Thyroid gland (tissue), 4 donors: ENCODE data around the gene TAF6L. TPM values are rescaled to one million over a fixed set of nuclear protein-coding genes. Genes with fewer than 3 reads are reported as not detected.

Source experiments
- DNase-seq, 2 donors: peaks; one replicate each; pipeline ENCODE4 v3.0.0-alpha.2; 2019
- H3K27ac ChIP-seq, 3 donors: fragments of 200-600 bp; sonication (generic); 1 replicate in 2 of 3; 2 replicates in 1 of 3; pipeline ENCODE4 v1.5.1; 2016 to 2019; ENCODE audit warnings: mild to moderate bottlenecking in 1 of 3, moderate library complexity in 1 of 3
- H3K27me3 ChIP-seq: fragments of 200-600 bp; sonication (generic); one replicate; pipeline ENCODE4 v1.5.1; 2019
- H3K36me3 ChIP-seq, 2 donors: fragments of 200-600 bp; sonication (generic); one replicate each; pipeline ENCODE4 v1.5.1; 2016 to 2019
- H3K4me1 ChIP-seq, 2 donors: fragments of 200-600 bp; sonication (generic); one replicate each; pipeline ENCODE4 v1.5.1; 2017 to 2019
- H3K4me3 ChIP-seq, 3 donors: fragments of 200-600 bp; sonication (generic); replicated peaks in 1 of 3; 1 replicate in 2 of 3; 2 replicates in 1 of 3; pipeline ENCODE4 v1.5.1; 2016; ENCODE audit warnings: mild to moderate bottlenecking in 1 of 3
- H3K9me3 ChIP-seq: fragments of 200-600 bp; sonication (generic); one replicate; pipeline ENCODE4 v1.5.1; 2017
- POLR2A ChIP-seq, 2 donors: fragments of 450-650 bp; IDR thresholded peaks; one replicate each; pipeline ENCODE4 v1.6.1; 2017; ENCODE audit warnings: antibody characterized with exemption in 2 of 2, mild to moderate bottlenecking in 2 of 2, moderate library complexity in 1 of 2
- WGBS, 2 donors: methylation state at CpG; one replicate each; pipeline ENCODE4 v1.1.5; 2017; 5-methylcytosine and 5-hydroxymethylcytosine counted together
- intact Hi-C: fragments of 100-400 bp; cut with DNase I; formaldehyde crosslinking; loops from one replicate; pipeline ENCODE4 v1.15.1; 2023
- total RNA-seq, 4 donors: library from RNA; depleted of rRNA; stranded (reverse); fragments of >200 nt; gene quantifications; one replicate each; pipeline ENCODE4 v1.2.3, GENCODE V29; 2016
- TF ChIP-seq, protein P1 (sequence below), 6 experiments: fragments of 200-600 bp in 3 of 6; fragments of 450-650 bp in 3 of 6; sonication (generic) in 3 of 6; IDR thresholded peaks; one replicate each; pipeline ENCODE4 v1.5.1; 2016 to 2019; ENCODE audit warnings: antibody characterized with exemption in 6 of 6, mild to moderate bottlenecking in 2 of 6, inconsistent platforms in 1 of 6, moderate library complexity in 1 of 6

The TAF6L gene
- total RNA-seq, 4 donors from 2014 or later, result 41.2 to 55.0 (median 45.5) TPM

DNA sequence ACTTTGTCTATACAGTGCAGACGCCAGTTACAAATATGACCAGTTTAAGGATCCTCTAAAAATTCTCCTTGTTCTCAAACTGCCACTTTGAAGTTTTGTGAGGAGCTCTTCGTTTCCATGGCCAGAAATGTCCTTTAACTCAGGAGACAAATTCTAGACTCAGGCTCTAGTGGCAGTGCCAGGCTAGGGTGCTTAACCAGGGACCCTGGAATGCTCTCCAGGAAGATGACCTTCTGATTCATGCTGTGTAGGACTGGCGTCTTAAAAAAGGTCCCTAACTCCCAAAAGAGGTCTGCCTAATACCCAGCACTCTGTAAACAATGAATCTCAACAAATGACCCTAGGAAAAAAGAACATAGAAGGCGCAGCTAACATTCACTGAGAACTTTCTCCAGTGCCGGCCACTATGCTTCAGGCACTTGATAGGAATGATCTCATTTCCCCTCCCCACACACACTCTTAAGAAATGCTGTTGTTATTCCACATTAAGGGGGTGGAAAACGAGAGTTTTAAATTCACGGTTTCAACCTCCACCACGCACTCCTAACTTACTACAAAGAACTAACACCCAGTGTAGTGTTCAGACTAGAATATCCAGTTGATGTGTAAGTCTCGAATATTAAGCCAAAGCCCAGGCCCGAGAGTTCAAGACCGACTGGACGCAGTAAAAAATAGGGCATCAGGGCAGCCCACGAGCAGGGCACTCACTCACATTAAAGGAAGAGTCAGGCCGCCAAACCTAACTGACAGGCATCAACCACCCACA is 33.3 kb downstream of the TAF6L start:
- peak; percentile 29 to 35 for DNase-seq
- peaks cover 40 to 45% of the 10 kb centered on the region in 2 donors for H3K36me3 ChIP-seq

DNA sequence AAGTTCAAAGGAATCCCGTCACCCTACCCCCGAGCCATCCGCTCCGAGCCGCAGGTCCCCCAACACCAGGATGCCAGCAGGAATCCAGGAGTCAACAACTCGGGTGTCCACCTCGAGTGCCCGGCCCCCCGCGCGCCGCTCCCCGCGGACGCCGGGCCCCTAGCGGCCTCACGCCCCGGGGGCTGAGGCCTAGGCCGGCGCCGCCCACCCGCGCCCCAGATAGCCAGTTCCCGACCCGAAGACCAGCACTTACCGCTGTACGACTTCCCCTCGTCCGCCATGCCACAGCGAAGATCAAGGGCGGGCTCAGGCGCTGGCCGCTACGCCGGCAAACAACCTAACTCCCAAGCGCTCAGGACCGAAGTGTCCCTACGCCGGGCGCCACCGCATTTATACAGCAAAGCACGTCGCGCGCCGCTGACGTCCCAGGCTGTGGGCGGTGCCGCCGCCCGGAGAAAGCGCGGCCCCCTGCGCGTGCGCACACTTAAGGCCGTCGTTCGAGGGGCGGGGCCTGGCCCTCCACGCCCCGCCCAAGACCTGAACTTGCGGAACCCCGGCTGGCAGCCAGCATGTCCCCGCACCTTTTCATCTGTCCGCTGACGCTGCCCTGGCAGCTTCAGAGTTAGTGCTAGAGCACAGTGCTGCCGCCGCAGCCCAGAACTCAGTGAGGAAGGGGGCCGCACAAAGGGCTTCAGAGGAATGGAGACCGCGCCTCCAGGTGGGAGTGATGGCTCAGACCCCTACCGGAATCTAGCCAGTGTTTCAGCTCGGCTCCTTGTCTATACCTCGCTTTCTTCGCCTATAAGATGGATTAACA is 34.1 kb downstream of the TAF6L start, which contains the start of gene NXF1:
TSS of gene NXF1 (minus strand) at position 365 of the 817 bp plus-strand sequence. CDS start at position 281, 84 bp downstream.
- peak; percentile 93 to 94 for DNase-seq
- H3K27ac ChIP-seq, result peak within 1 kb of the TSS; percentile 69 to 86 (median 83)
- WGBS, 2 donors, result 1 to 2% methylated on average over 17 to 30 of the region's 77 CpGs
- H3K4me3 ChIP-seq, result peak within 1 kb of the TSS; percentile 61 to 99 (median 90)
- peak; percentile 99 to 100 for TF ChIP-seq POLR2A (IDR thresholded peaks at IDR 0.05)
- TF ChIP-seq, protein P1, sequence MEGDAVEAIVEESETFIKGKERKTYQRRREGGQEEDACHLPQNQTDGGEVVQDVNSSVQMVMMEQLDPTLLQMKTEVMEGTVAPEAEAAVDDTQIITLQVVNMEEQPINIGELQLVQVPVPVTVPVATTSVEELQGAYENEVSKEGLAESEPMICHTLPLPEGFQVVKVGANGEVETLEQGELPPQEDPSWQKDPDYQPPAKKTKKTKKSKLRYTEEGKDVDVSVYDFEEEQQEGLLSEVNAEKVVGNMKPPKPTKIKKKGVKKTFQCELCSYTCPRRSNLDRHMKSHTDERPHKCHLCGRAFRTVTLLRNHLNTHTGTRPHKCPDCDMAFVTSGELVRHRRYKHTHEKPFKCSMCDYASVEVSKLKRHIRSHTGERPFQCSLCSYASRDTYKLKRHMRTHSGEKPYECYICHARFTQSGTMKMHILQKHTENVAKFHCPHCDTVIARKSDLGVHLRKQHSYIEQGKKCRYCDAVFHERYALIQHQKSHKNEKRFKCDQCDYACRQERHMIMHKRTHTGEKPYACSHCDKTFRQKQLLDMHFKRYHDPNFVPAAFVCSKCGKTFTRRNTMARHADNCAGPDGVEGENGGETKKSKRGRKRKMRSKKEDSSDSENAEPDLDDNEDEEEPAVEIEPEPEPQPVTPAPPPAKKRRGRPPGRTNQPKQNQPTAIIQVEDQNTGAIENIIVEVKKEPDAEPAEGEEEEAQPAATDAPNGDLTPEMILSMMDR (IDR thresholded peaks at IDR 0.05), result peak in 4 of 6 experiments; percentile 12 to 30 (median 28)
- H3K9me3 ChIP-seq, result no peaks in the 10 kb centered on the region
- peaks cover 15 to 18% of the 10 kb centered on the region in 2 donors for H3K4me1 ChIP-seq
- H3K36me3 ChIP-seq, result peaks cover 32 to 37% of the 10 kb centered on the region in 2 donors
- no peaks in the 10 kb centered on the region for H3K27me3 ChIP-seq
- intact Hi-C loops, result no loop called here

More for the DNA sequence above, 33.3 kb downstream of the TAF6L start:
- no peaks in the 10 kb centered on the region for H3K27me3 ChIP-seq
- H3K4me3 ChIP-seq, result peak overlapping the region; percentile 61 to 99 (median 90)
- TF ChIP-seq, protein P1 (IDR thresholded peaks at IDR 0.05), result no peak
- TF ChIP-seq POLR2A (IDR thresholded peaks at IDR 0.05), result no peak
- 3 to 4% methylated on average over 14 of the region's 14 CpGs for WGBS, 2 donors
- H3K27ac ChIP-seq, result peak overlapping the region; percentile 69 to 86 (median 83)
- H3K9me3 ChIP-seq, result no peaks in the 10 kb centered on the region
- H3K4me1 ChIP-seq, result peaks cover 15 to 18% of the 10 kb centered on the region in 2 donors
- intact Hi-C loops, result no loop called here

DNA sequence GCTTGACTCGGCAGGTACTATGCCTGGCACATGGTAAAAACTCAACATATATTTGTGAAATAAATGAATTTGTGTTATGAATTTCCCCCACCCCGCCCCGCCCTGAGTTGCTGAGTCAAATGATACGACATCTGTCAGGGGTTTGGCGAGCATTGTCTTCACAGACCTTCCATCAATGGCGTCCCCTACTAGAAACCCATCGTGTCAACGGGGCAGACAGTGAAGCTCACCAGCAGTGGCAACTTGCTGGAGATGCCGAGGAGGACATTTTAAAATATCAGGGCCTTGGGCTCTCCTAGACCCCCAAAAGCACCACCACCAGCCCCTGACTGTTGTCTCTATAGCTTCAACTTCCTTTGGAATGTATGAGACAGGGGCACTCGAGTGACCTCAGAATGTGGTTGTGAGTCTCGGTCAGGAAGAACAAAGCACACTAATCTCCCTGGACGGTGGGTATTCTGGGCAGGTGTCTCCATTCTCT is 34.8 kb downstream of the TAF6L start:
- intact Hi-C loops, result no loop called here
- peak in 1 of 2 donors; percentile 7 for DNase-seq
- no peak for TF ChIP-seq POLR2A (IDR thresholded peaks at IDR 0.05)
- TF ChIP-seq, protein P1 (IDR thresholded peaks at IDR 0.05), result no peak
- 21 to 29% methylated on average over 12 of the region's 12 CpGs for WGBS, 2 donors
- Histone ChIP-seq H3K27me3 (no peaks in the 10 kb centered on the region), H3K4me1 (peaks cover 15 to 18% of the 10 kb centered on the region in 2 donors), H3K9me3 (no peaks in the 10 kb centered on the region), H3K27ac (peak overlapping the region; percentile 51 to 86 (median 81)), H3K36me3 (peaks cover 25 to 30% of the 10 kb centered on the region in 2 donors), H3K4me3 (peak overlapping the region; percentile 53 to 90 (median 63))

DNA sequence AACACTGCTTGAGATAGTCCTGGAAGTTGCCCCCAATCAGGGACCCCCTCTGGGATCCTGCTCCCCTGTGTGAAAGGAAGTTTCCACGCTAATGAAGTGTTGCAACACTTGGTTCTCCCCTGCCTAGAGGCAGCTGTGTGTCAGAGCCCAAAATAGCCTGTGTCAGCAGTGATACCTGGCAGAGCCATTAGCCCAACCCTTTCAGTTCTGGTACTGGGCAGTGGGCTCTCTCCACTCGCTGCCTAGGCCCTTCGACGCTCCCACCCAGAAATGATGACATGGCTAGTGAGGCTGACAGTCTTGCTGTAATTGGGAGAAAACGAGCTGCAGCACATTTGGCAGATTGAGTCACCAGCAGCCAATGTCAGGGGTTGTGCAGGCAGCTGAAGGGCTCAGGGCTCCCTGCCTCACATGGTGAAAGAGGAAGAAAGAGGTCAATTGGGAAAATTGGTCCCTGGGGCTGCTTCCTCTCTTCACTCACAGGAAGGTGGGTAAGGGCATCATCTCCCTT is 35.5 kb downstream of the TAF6L start:
- H3K4me3 ChIP-seq, result no peak overlapping the region
- peak; percentile 7 to 10 for DNase-seq
- peaks cover 15 to 18% of the 10 kb centered on the region in 2 donors for H3K4me1 ChIP-seq
- no peaks in the 10 kb centered on the region for H3K27me3 ChIP-seq
- intact Hi-C loops, result no loop called here
- WGBS, 2 donors, result 74 to 87% methylated on average over 5 of the region's 5 CpGs
- peaks cover 19 to 23% of the 10 kb centered on the region in 2 donors for H3K36me3 ChIP-seq
- TF ChIP-seq, protein P1 (IDR thresholded peaks at IDR 0.05), result no peak
- no peak for TF ChIP-seq POLR2A (IDR thresholded peaks at IDR 0.05)
- no peaks in the 10 kb centered on the region for H3K9me3 ChIP-seq
- H3K27ac ChIP-seq, result peak overlapping the region in 2 of 3 donors; percentile 81 to 86
